ENCODE results near the gene DSTN. TPM values are rescaled to one million over a fixed set of nuclear protein-coding genes. Genes with fewer than 3 reads are reported as not detected.

DSTN gene
- total and polyA plus RNA-seq, 2 experiments from 2014 or later = 162 to 459 TPM

- no peaks in the 10 kb centered on the region for H3K27me3 ChIP-seq (ENCODE audit: insufficient read depth)
- Mint-ChIP-seq H3K4me3 (no peak overlapping the region), H3K9me3 (no peaks in the 10 kb centered on the region), H3K4me1 (peaks cover 4% of the 10 kb centered on the region; the same call in 2 of the 3 replicates), H3K27me3 (ENCODE audit: insufficient read depth, low read depth, poor library complexity) (peaks cover 8% of the 10 kb centered on the region), H3K27ac (no peak overlapping the region), H3K36me3 (ENCODE audit: low read depth) (no peaks in the 10 kb centered on the region)
- no peak for TF ChIP-seq ZNF114 (CRISPR knock-in tag; IDR thresholded peaks at IDR 0.05)
- peaks cover 4% of the 10 kb centered on the region for H3K4me1 ChIP-seq (ENCODE audit: insufficient read depth)
- no peak overlapping the region for H3K4me3 ChIP-seq
- ATAC-seq (no peak), DNase-seq (ENCODE audit: low spot score) (no peak)
- no peak overlapping the region for H3K27ac ChIP-seq (ENCODE audit: low read depth)
- no peak overlapping the region for H3K4me2 ChIP-seq
- H3K9me2 ChIP-seq (ENCODE audit: insufficient read depth) = no peaks in the 10 kb centered on the region
- H2AFZ ChIP-seq = 0 out of 2 replicates have a peak overlapping the region, but pooled peaks have one; percentile 72
- H3K79me2 ChIP-seq (replicated peaks; ENCODE audit: insufficient read depth) = no peaks in the 10 kb centered on the region
- 0 out of 2 replicates have a peak, but pooled peaks cover 2% of the 10 kb centered on the region for H3F3A ChIP-seq (replicated peaks; ENCODE audit: low read depth)
- H4K20me1 ChIP-seq (replicated peaks; ENCODE audit: insufficient read depth) = no peaks in the 10 kb centered on the region
- H3K36me3 ChIP-seq (ENCODE audit: insufficient read depth) = no peaks in the 10 kb centered on the region
These were observed 24.7 kb upstream of the DSTN start for GRCh38 chr20:17545127-17545526.

DNA sequence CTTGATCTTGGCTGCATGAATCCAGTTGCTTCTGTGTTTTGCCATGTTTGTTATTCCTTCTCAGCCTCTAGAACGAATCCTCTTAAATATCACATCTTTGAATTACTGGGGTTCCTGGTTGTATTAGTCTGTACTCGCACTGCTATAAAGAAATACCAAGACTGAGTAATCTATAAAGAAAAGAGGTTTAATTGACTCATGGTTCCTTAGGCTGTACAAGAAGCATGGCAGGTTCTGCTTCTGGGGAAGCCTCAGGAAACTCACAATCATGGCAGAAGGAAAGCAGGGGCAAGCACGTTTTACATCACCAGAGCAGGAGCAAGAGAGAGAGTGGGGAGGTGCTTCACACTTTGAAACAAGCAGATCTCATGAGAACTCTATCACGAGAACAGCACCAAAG is 20.7 kb upstream of the DSTN start:
- Mint-ChIP-seq H3K27ac (no peak overlapping the region), H3K27me3 (ENCODE audit: insufficient read depth, low read depth, poor library complexity) (peaks cover 4% of the 10 kb centered on the region), H3K36me3 (ENCODE audit: low read depth) (no peaks in the 10 kb centered on the region), H3K9me3 (no peaks in the 10 kb centered on the region), H3K4me1 (peaks cover 4% of the 10 kb centered on the region; the same call in 2 of the 3 replicates), H3K4me3 (no peak overlapping the region)
- peaks cover 3% of the 10 kb centered on the region; the same call in 1 of the 2 replicates for H3K9me2 ChIP-seq (ENCODE audit: insufficient read depth)
- no peaks in the 10 kb centered on the region for H3K36me3 ChIP-seq (ENCODE audit: insufficient read depth)
- H3K79me2 ChIP-seq (replicated peaks; ENCODE audit: insufficient read depth) = no peaks in the 10 kb centered on the region
- H3K4me1 ChIP-seq (ENCODE audit: insufficient read depth) = peaks cover 4% of the 10 kb centered on the region
- H3K4me2 ChIP-seq = no peak overlapping the region
- TF ChIP-seq REST (IDR thresholded peaks at IDR 0.05; ENCODE audit: unreplicated experiment) = no peak
- no peak for TF ChIP-seq EZH2 (IDR thresholded peaks at IDR 0.05; ENCODE audit: low read depth, unreplicated experiment)
- no peak for TF ChIP-seq ETS1 (IDR thresholded peaks at IDR 0.05)
- no peak for TF ChIP-seq STAT1 (IDR thresholded peaks at IDR 0.05; ENCODE audit: unreplicated experiment)
- no peak for TF ChIP-seq EZH2phosphoT487 (IDR thresholded peaks at IDR 0.05; ENCODE audit: unreplicated experiment)
- H4K20me1 ChIP-seq (replicated peaks; ENCODE audit: insufficient read depth) = no peaks in the 10 kb centered on the region
- no peak for ATAC-seq
- H3F3A ChIP-seq (replicated peaks; ENCODE audit: low read depth) = 0 out of 2 replicates have a peak, but pooled peaks cover 2% of the 10 kb centered on the region
- no peak overlapping the region for H3K27ac ChIP-seq (ENCODE audit: low read depth)
- no peak overlapping the region for H3K4me3 ChIP-seq
- no peaks in the 10 kb centered on the region for H3K27me3 ChIP-seq (ENCODE audit: insufficient read depth)
- no peak overlapping the region for H2AFZ ChIP-seq
- DNase-seq (ENCODE audit: low spot score) = no peak

All from GM23338 (cell line).